ENCODE measurements around the gene PCSK6.

Gene PCSK6

GRCh38 chr15:101266034-101266433, 223.5 kb downstream of the PCSK6 start:
- DNase-seq: no peak

GRCh38 chr15:101264911-101265641, 224.4 kb downstream of the PCSK6 start:
- no peak for DNase-seq

GRCh38 chr15:101264011-101264410, 225.5 kb downstream of the PCSK6 start:
- DNase-seq: no peak

GRCh38 chr15:101262551-101262950, 227.0 kb downstream of the PCSK6 start:
- DNase-seq: no peak

- DNase-seq: peak; percentile 73
Measured at GRCh38 chr15:101258238-101259144, 231.0 kb downstream of the PCSK6 start.

GRCh38 chr15:101256757-101257156, 232.8 kb downstream of the PCSK6 start:
- DNase-seq: peak; percentile 29

- no peak for DNase-seq
Measured at GRCh38 chr15:101255615-101256241, 233.8 kb downstream of the PCSK6 start.

- no peak for DNase-seq
Measured at GRCh38 chr15:101255051-101255395, 234.5 kb downstream of the PCSK6 start.

- no peak for DNase-seq
Measured at GRCh38 chr15:101254157-101255050, 235.1 kb downstream of the PCSK6 start.
